HG03342 (cell line): ENCODE data around the gene ZNF275.
"Not testable (repeated sequence)": the region's sequence is repeated elsewhere in the genome, so short reads cannot be mapped to it uniquely, and the experiment has no call there.

ENCODE experiments used
- ATAC-seq: cut with Tn5 transposase; IDR thresholded peaks from one replicate; pipeline ENCODE4 v1.9.1; 2021; ENCODE audit warnings: mild to moderate bottlenecking, moderate library complexity; ENCODE audit not compliant: unreplicated experiment

The ZNF275 gene

DNA sequence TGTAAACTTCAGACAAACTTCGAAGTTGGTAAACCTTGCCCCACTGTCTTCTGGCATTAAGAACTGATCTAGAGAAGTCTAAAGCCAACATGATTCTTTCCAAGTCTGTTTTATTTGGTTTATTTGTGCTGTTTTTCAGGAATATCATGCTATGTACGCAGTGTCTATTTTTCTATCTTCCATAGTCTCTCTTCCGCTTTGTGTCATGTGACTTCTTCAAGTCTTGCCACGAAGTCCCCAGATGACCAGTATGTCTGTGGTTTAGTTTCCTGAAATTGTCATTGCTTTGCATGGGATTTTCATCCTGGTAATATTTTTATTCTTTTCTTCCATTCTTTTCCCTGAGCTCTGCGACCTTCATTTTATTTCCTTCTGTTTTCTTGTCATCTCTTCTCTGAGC is 52.1 kb downstream of the ZNF275 start:
- ATAC-seq, result no peak

GRCh38 chrX:153387345-153387744 is 53.4 kb downstream of the ZNF275 start:
- ATAC-seq, result no peak

- ATAC-seq, result no peak
Observed at GRCh38 chrX:153387987-153388721, 54.2 kb downstream of the ZNF275 start.

DNA sequence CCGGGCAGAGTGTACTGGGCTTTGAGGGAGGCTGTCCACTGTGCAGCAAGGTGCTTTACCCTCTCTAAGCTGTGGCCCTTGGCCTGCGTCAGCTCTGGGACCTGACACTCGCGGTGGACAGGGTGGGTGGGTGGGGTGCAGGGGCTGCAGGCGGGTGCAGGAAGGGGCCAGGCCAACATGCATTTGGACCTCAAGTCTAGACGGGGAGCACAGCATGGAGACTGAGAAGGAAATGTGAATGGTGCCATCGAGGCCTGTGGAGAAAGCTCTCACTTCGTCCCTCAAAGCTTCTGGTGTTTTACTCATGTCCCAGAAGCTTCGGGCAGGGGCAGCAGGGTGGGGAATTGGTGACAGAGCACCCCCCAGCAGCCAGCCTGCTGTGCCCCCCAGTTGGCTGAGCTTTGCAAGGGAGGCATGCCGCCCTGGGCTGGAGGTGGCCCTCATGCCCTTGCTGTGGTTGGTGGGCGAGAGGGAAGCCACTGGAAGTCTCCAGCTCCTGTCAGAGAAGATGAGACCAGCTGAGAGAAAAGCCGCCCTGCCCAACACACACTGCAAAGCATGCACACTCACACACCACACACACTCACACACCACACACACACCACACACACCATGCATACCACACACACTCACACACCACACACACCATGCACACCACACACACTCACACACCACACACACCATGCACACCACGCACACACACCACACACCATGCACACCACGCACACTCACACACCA is 54.9 kb downstream of the ZNF275 start:
- no peak for ATAC-seq

DNA sequence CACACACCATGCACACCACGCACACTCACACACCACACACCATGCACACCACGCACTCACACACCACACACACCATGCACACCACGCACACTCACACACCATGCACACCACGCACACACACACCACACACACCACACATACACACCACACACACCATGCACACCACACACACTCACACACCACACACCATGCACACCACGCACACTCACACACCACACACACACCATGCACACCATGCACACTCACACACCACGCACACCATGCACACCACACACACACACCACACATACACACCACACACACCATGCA is 55.5 kb downstream of the ZNF275 start:
- ATAC-seq, result not testable (repeated sequence)

GRCh38 chrX:153392642-153393321 is 58.8 kb downstream of the ZNF275 start:
- ATAC-seq, result no peak

GRCh38 chrX:153394612-153395011 is 60.7 kb downstream of the ZNF275 start:
- no peak for ATAC-seq

DNA sequence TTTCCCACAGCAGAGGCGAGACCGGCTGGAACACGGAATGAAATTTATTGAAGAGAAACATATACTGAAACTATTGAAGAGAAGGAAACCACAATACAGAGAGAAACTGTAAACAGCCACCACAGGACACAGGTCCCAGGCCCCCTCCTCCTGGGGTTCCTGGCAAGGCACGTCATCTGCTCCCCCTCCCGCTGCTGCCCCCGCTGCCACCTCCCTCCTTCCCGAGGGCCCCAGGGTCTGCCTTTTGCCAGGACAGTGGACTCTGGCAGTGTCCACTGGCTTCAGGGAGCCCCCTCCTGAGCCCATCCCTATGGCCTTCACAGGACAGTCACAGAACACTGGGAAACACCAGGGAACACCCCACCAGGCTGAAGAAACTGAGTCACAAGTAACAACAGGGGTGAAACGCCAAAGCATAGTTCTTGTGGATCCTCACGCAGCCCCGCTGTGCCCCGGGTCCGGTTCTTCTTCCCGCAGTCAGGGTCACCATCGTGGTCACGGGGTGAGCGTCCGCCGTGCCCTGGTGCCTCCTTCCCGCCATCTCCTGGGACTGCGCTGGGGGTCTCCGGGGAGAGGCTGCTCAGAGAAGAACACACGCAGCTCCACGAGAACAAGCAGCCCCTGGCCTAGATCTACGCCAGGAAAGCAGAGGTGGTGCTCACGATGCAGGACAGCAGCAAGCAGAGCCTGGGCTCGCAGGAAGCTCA is 61.8 kb downstream of the ZNF275 start:
- no peak for ATAC-seq

GRCh38 chrX:153396320-153397195 is 62.6 kb downstream of the ZNF275 start:
- ATAC-seq, result no peak

DNA sequence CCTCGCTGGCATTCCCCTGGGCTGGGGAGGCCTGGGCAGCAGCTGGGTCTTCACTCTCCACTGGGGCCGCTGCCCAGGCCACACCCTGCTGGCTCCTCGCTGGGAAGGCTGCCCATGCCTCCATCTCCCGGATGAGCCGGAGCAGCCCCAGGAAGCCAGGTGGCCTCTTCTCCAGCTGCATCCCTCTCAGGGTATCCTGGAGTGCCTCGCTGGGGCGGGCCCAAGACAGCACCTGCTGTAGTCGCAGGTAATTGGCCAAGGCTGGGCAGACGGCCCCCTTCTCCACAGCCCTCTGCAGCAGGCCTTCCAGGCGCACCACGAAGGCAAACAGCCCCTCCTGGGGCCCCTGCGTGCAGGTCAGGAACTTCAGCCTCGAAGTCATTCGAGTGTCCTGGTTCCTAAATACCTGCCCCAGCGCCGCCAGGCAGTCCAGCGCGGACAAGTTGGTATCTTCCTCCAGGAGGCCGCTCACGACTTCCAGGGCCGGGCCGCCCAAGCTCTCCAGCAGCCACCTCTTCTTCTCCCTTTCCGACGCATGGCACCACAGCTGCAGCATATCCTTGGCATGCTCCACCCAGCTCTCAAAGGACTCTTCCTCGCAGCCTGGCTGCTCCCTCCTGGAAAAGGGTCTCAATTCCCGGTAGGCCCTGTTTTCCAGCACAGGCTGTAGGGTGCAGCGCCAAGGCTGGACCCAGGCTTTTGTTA is 63.5 kb downstream of the ZNF275 start:
- ATAC-seq, result no peak

- no peak for ATAC-seq
Observed at GRCh38 chrX:153398275-153398960, 64.5 kb downstream of the ZNF275 start.

GRCh38 chrX:153400146-153401132 is 66.5 kb downstream of the ZNF275 start:
- ATAC-seq, result no peak

DNA sequence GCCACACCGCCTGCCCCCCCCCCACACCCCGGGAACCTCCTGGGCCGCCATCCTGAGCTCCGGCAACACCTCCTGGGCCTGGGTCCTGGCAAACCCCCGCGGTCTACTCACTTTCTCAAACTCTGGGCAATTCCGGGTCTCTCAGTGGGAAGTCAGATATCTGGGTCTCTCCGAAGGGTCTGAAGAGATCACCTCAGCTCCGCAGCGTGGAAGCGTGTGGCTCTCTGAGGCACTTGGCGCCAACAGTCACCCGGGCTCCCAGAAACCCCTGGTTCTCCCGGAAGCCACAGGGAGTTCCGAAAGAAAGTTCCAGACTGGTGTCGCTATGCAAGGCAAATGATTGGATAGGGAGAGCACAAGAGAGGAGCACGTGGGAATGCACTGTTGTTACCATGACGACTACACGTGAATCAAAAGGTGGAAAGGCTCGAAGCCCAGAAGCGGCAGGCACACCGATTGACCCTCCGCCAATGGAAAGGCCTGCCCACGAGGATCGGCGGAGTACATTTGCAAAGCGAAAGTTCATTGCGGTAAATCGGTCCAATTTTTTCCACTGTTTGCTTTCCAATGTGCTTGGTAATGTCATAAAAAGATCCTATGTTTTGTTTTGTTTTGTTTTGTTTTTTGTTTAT is 67.3 kb downstream of the ZNF275 start, which contains the start of gene PNMA6E:
TSS of gene PNMA6E (minus strand) at position 218 of the 632 bp plus-strand sequence. CDS start 2,501 bp downstream, outside the sequence.
- no peak for ATAC-seq
